GM12878 (cell line): ENCODE measurements around the gene ARHGEF7. TPM values are rescaled to one million over a fixed set of nuclear protein-coding genes. Genes with fewer than 3 reads are reported as not detected.

Experiments
- ATAC-seq: fragments of 200-7000 bp; cut with Tn5 transposase; 3 replicates; pipeline ENCODE4 v1.9.1; 2020; ENCODE audit warnings: mild to moderate bottlenecking, moderate library complexity
- BruUV-seq: library from RNA; stranded (reverse); fragments of 400-500 nt; replicated peaks from 2 replicates; lab custom pipeline; 2021; lab: Mats Ljungman, UMichigan
- CTCF ChIA-PET: fragments of 300-600 bp; sonication (Branson Sonifier 250); formaldehyde crosslinking; extraction: SDS; loops from one replicate; lab custom pipeline; 2021; ENCODE audit warnings: inconsistent platforms; lab: Yijun Ruan, JAX
- POLR2A ChIA-PET: fragments of 350-600 bp; formaldehyde crosslinking; extraction: SDS; loops from one replicate; lab custom pipeline; 2021; ENCODE audit warnings: inconsistent platforms; lab: Charles Lee
- RAD21 ChIA-PET: fragments of 300-600 bp; sonication (Branson Sonifier 250); formaldehyde crosslinking; loops from one replicate; lab custom pipeline; 2023; ENCODE audit warnings: antibody characterized with exemption; ENCODE audit not compliant: unreplicated experiment; lab: Charles Lee
- SMC1A ChIA-PET: fragments of 300-600 bp; sonication (Branson Sonifier 250); formaldehyde crosslinking; loops from one replicate; lab custom pipeline; 2023; ENCODE audit not compliant: unreplicated experiment, uncharacterized antibody; lab: Charles Lee
- DNase-seq: peaks from one replicate; pipeline ENCODE4 v3.0.0-alpha.2; 2011; ENCODE audit warnings: low read depth, low spot score
- FAIRE-seq: peaks from 3 replicates; lab custom pipeline; 2011; peaks lifted over from hg19 to GRCh38; lab: Jason Lieb, UNC
- H2AFZ ChIP-seq: 2 replicates; pipeline ENCODE4 v1.6.0; 2011; ENCODE audit warnings: low read depth, low read length, control low read depth; ENCODE audit not compliant: control insufficient read depth
- H3K27ac ChIP-seq: 2 replicates; pipeline ENCODE4 v1.5.1; 2011; ENCODE audit warnings: control low read depth; ENCODE audit not compliant: control insufficient read depth, insufficient read depth
- H3K27me3 ChIP-seq, 2 experiments: replicated peaks in 1 of 2; 2 replicates each; pipeline versions ENCODE4 v1.6.0 to v1.6.1; 2011; ENCODE audit warnings: low read length in 1 of 2; ENCODE audit not compliant: control insufficient read depth in 2 of 2, insufficient read depth in 2 of 2
- H3K36me3 ChIP-seq, 2 experiments: 2 replicates each; pipeline ENCODE4 v1.5.1; 2011; ENCODE audit warnings: low read length in 1 of 2; ENCODE audit not compliant: control insufficient read depth in 2 of 2, insufficient read depth in 2 of 2
- H3K4me1 ChIP-seq: 2 replicates; pipeline ENCODE4 v1.6.1; 2011; ENCODE audit warnings: mild to moderate bottlenecking, low read length, moderate library complexity, mixed read lengths; ENCODE audit not compliant: control insufficient read depth, insufficient read depth
- H3K4me2 ChIP-seq: 2 replicates; pipeline ENCODE4 v1.6.0; 2011; ENCODE audit warnings: control low read depth; ENCODE audit not compliant: control insufficient read depth, insufficient read depth
- H3K4me3 ChIP-seq: fragments of 200-600 bp; sonication (generic); 2 replicates; pipeline ENCODE4 v1.5.1; 2016
- H3K79me2 ChIP-seq: 2 replicates; pipeline ENCODE4 v1.6.0; 2011; ENCODE audit warnings: low read length; ENCODE audit not compliant: control insufficient read depth, insufficient read depth
- H3K9ac ChIP-seq: 2 replicates; pipeline ENCODE4 v1.8.0; 2011; ENCODE audit warnings: low read length, control low read depth, mixed read lengths; ENCODE audit not compliant: control insufficient read depth, insufficient read depth
- H3K9me3 ChIP-seq: replicated peaks from 3 replicates; pipeline ENCODE4 v1.5.1; 2011; ENCODE audit warnings: mild to moderate bottlenecking, low read length; ENCODE audit not compliant: control insufficient read depth, insufficient read depth
- H4K20me1 ChIP-seq: 2 replicates; pipeline ENCODE4 v1.6.0; 2011; ENCODE audit not compliant: control insufficient read depth, insufficient read depth
- CBX5 ChIP-seq: sonication (generic); IDR thresholded peaks from 2 replicates; pipeline ENCODE4 v1.6.1; 2016; ENCODE audit warnings: low read depth, moderate library complexity, mild to moderate bottlenecking, inconsistent platforms
- CEBPZ ChIP-seq: fragments of 150-350 bp; IDR thresholded peaks from 2 replicates; pipeline ENCODE4 v1.6.1; 2016; ENCODE audit warnings: low read depth, low read length
- CHD2 ChIP-seq: IDR thresholded peaks from 2 replicates; pipeline ENCODE4 v1.6.1; 2011; ENCODE audit warnings: low read depth, low read length, improper control_type of control experiment, borderline replicate concordance
- EP300 ChIP-seq, 2 experiments: fragments of 150-350 bp in 1 of 2; IDR thresholded peaks; 2 replicates each; pipeline ENCODE4 v1.6.1; 2011 to 2012; ENCODE audit warnings: low read depth in 2 of 2, low read length in 2 of 2, borderline replicate concordance in 1 of 2, improper control_type of control experiment in 1 of 2, inconsistent platforms in 1 of 2; ENCODE audit not compliant: control insufficient read depth in 1 of 2
- IKZF2 ChIP-seq, 2 experiments: fragments of 450-650 bp; IDR thresholded peaks; 2 replicates each; pipeline ENCODE4 v1.6.1; 2017; ENCODE audit warnings: mild to moderate bottlenecking in 2 of 2, moderate library complexity in 2 of 2
- NFIC ChIP-seq: IDR thresholded peaks from 2 replicates; pipeline ENCODE4 v1.6.1; 2012; ENCODE audit warnings: low read depth, mild to moderate bottlenecking, inconsistent platforms, low read length, moderate library complexity
- PBX3 ChIP-seq: IDR thresholded peaks from 2 replicates; pipeline ENCODE4 v1.6.1; 2011; ENCODE audit warnings: mild to moderate bottlenecking, low read depth, low read length, moderate library complexity; ENCODE audit not compliant: insufficient replicate concordance
- RB1 ChIP-seq: fragments of 450-650 bp; formaldehyde crosslinking; IDR thresholded peaks from 2 replicates; pipeline ENCODE4 v1.6.1; 2017; ENCODE audit warnings: mild to moderate bottlenecking, borderline replicate concordance
- RFX5 ChIP-seq: IDR thresholded peaks from 2 replicates; pipeline ENCODE4 v1.6.1; 2011; ENCODE audit warnings: low read depth, low read length, improper control_type of control experiment
- TCF3 ChIP-seq: IDR thresholded peaks from 2 replicates; pipeline ENCODE4 v1.6.1; 2012; ENCODE audit warnings: low read depth, mild to moderate bottlenecking, low read length, borderline replicate concordance; ENCODE audit not compliant: insufficient read depth
- WGBS: methylation state at CpG from one replicate; pipeline ENCODE4 v1.1.6; 2016; ENCODE audit warnings: low lambda C conversion rate; ENCODE audit not compliant: insufficient replicate concordance, insufficient coverage; ENCODE audit errors: missing lambda C conversion rate; 5-methylcytosine and 5-hydroxymethylcytosine counted together
- in situ Hi-C: fragments of 300-500 bp; cut with MboI; formaldehyde crosslinking; loops from 9 replicates; pipeline ENCODE4 v1.14.3; 2018; ENCODE audit warnings: mixed read lengths
- intact Hi-C: fragments of 100-400 bp; cut with micrococcal nuclease; formaldehyde crosslinking; loops from one replicate; pipeline ENCODE4 v1.14.2; 2022; ENCODE audit not compliant: unreplicated experiment
- polyA plus RNA-seq, 11 experiments: library from polyadenylated mRNA; depleted of rRNA in 4 of 11; unstranded in 6 of 11; stranded (reverse) in 5 of 11; fragments of >200 nt; fragmentation: Nextera tagmentation in 4 of 11; fragmentation: Illumina TruSeq in 1 of 11; extraction: Ambion mirVana in 4 of 11; extraction: Trizol in 1 of 11; gene quantifications; 1 replicate in 1 of 11; 2 replicates in 10 of 11; pipeline versions ENCODE4 v1.2.1 to v1.2.3, GENCODE V29; 2011 to 2016; ENCODE audit warnings: inconsistent platforms in 2 of 11, missing spikeins in 2 of 11, low read depth in 1 of 11
- total RNA-seq, 4 experiments: library from RNA; depleted of rRNA in 3 of 4; stranded (reverse); fragments of >200 nt in 3 of 4; fragmentation: Illumina TruSeq in 1 of 4; extraction: Trizol in 1 of 4; gene quantifications; 2 replicates each; pipeline versions ENCODE4 v1.2.1 to v1.2.3, GENCODE V29; 2013 to 2021

Gene ARHGEF7
- total and polyA plus RNA-seq, 10 of the 15 experiments (the other 5 are each of a cell fraction or from before 2014, with no cell fraction given) = 4.7 to 65.5 (median 36.6) TPM

DNA sequence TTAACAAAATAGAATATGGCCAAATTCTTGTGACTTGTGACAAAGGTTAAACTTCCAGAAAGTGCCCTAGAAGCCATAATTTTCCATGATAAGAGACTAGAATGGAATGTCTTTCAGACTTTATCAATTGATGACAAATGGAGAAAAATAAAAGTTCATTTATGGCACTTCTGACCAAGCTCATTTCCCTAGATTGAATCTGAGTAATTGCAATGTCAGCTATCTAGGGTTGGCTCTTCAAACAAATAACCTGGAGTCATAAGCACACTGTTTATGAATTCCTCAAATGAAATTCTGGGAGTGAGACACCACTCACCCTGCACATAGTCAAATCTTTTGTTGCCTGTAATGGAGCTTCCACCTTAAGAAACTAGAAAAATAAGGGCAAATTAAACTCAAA, 11.4 kb downstream of the ARHGEF7 start:
- no peaks in the 10 kb centered on the region for H3K79me2 ChIP-seq
- in situ Hi-C loops (no loop called here), intact Hi-C loops (no loop called here)
- no peak for ATAC-seq
- TF ChIP-seq RFX5 = no peak
- TF ChIP-seq TCF3 = no peak
- no peaks in the 10 kb centered on the region; a peak in 1 of 4 replicates for H3K27me3 ChIP-seq
- H3K9ac ChIP-seq = no peak overlapping the region
- H4K20me1 ChIP-seq = no peaks in the 10 kb centered on the region
- no peak for DNase-seq
- POLR2A ChIA-PET = no interaction called here
- H3K27ac ChIP-seq = no peak overlapping the region
- no peaks in the 10 kb centered on the region; the same call in 2 of the 3 replicates for H3K9me3 ChIP-seq
- peaks cover 7% of the 10 kb centered on the region; the same call in 1 of the 2 replicates for H3K4me1 ChIP-seq
- no peaks in the 10 kb centered on the region for H3K36me3 ChIP-seq
- FAIRE-seq = no peak
- SMC1A ChIA-PET = no interaction called here
- CTCF ChIA-PET = interaction anchor here (1.6 to 2.5 kb wide), 2 partner anchors 9 to 59 kb away, joined by 3 to 7 read pairs; no protein-coding TSS in a partner anchor
- H3K4me2 ChIP-seq = no peak overlapping the region
- no peak overlapping the region for H2AFZ ChIP-seq
- RAD21 ChIA-PET = no interaction called here
- no TSS peak for BruUV-seq
- H3K4me3 ChIP-seq = no peak overlapping the region

DNA sequence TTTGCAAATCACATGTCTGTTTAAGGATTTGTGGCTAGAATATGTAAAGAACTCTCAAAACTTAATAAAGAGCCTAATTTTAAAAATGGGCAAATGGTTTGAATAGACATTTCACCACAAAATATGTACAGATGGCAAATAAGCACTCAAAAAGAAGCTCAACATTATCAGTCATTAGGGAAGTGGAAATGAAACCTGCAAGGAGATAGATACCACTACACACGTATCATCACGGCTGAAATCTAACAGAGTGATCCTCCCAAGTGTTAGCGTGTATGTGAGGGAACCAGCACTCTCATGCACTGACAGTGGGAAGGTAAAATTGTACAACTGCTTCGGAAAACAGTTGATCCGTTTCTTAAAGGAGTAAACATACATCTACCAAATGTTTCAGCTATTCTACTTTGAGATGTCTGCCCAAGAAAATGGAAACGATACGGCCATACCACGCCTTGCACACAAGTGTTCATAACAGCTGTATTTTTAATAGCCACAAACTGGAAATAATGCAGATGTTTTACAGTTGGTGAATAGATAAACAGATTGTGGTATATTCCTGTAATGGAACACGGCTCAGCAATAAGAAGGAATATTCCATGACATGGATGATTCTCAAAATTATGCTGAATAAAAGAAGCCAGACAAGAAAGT, 14.5 kb downstream of the ARHGEF7 start:
- CTCF ChIA-PET = interaction anchor here (1.2 to 2.4 kb wide), 2 partner anchors 62 to 86 kb away, joined by 3 to 9 read pairs; no protein-coding TSS in a partner anchor
- POLR2A ChIA-PET = no interaction called here
- H3K9me3 ChIP-seq = no peaks in the 10 kb centered on the region; the same call in 2 of the 3 replicates
- SMC1A ChIA-PET = interaction anchor here (1.0 to 1.7 kb wide), 6 partner anchors 15 to 86 kb away, joined by 3 to 5 read pairs (median 4); no protein-coding TSS in a partner anchor
- no peak overlapping the region for H3K9ac ChIP-seq
- no peaks in the 10 kb centered on the region for H4K20me1 ChIP-seq
- no peaks in the 10 kb centered on the region for H3K36me3 ChIP-seq
- in situ Hi-C loops (no loop called here), intact Hi-C loops (no loop called here)
- ATAC-seq (peak; percentile 98), FAIRE-seq (peak; percentile 97), DNase-seq (peak; percentile 62)
- no peak overlapping the region for H3K27ac ChIP-seq
- no peak overlapping the region for H3K4me3 ChIP-seq
- WGBS = 2% methylated on average over 9 of the region's 9 CpGs
- no peaks in the 10 kb centered on the region for H3K79me2 ChIP-seq
- no TSS peak for BruUV-seq
- RAD21 ChIA-PET = interaction anchor here (1.0 kb wide), 1 partner anchor 55 kb away, joined by 3 read pairs; no protein-coding TSS in a partner anchor
- H3K4me2 ChIP-seq = peak overlapping the region; percentile 36; the same call in 1 of the 2 replicates
- peaks cover 7% of the 10 kb centered on the region; the same call in 1 of the 2 replicates for H3K4me1 ChIP-seq
- H2AFZ ChIP-seq = peak overlapping the region; percentile 70
- no peaks in the 10 kb centered on the region for H3K27me3 ChIP-seq
- no peak for TF ChIP-seq CEBPZ
- TF ChIP-seq IKZF2 (IDR thresholded peaks at IDR 0.05) = peak; percentile 15 to 53; a peak in 2 of 4 replicates
- no peak for TF ChIP-seq PBX3
- peak; percentile 60; the same call in 1 of the 2 replicates for TF ChIP-seq NFIC
- no peak for TF ChIP-seq CHD2
- TF ChIP-seq EP300 (IDR thresholded peaks at IDR 0.05; ENCODE audit: borderline replicate concordance in 1 of 2, control insufficient read depth in 1 of 2, low read depth in 2 of 2, low read length in 2 of 2) = peak in 1 of 2 experiments; percentile 67; a peak in 1 of 4 replicates
- no peak for TF ChIP-seq RFX5
- no peak for TF ChIP-seq RB1
- TF ChIP-seq CBX5 = peak; percentile 94
